ENCODE data around the gene ZDBF2. TPM values are rescaled to one million over a fixed set of nuclear protein-coding genes. Genes with fewer than 3 reads are reported as not detected.
"Not testable (repeated sequence)": the region's sequence is repeated elsewhere in the genome, so short reads cannot be mapped to it uniquely, and the experiment has no call there.

ZDBF2 gene
- 1 to 10 TPM; 7.2 to 7.6 TPM for total RNA-seq
- 2.0 TPM for polyA plus RNA-seq

GRCh38 chr2:206274434-206275311, at the start of gene ZDBF2:
ZDBF2 (plus strand) TSS chr2:206274663; CDS start chr2:206281850, 7,187 bp downstream.
- ChIA-PET CTCF (interaction anchor here (2.2 kb wide), 1 partner anchor 110 kb away, joined by 5 read pairs; no protein-coding TSS in a partner anchor), POLR2A (interaction anchor here (0.5 to 1.0 kb wide), 2 partner anchors 492 to 1255 kb away, joined by 3 to 8 read pairs; partner anchors contain the start of gene CREB1)
- peak within 1 kb of the TSS; percentile 55 for H3K4me3 ChIP-seq (ENCODE audit: low read length)
- Mint-ChIP-seq H3K4me1 (peaks cover 20 to 23% (median 23%) of the 10 kb centered on the region in 3 donors), H3K4me3 (peak within 1 kb of the TSS; percentile 82 to 93 (median 87)), H3K9me3 (peaks cover 0 to 5% (median 4%) of the 10 kb centered on the region in 5 donors), H3K36me3 (peaks cover 0 to 3% (median 0%) of the 10 kb centered on the region in 3 donors), H3K27ac (peak within 1 kb of the TSS; percentile 71 to 94 (median 89)), H3K27me3 (peaks cover 36 to 46% of the 10 kb centered on the region in 2 donors)
- H3K9me3 ChIP-seq (ENCODE audit: low read length): no peaks in the 10 kb centered on the region
- peak; percentile 17 to 67 (median 60) for DNase-seq
- peaks cover 4% of the 10 kb centered on the region for H3K4me1 ChIP-seq (ENCODE audit: insufficient read depth, low read length)
- H3K27me3 ChIP-seq (ENCODE audit: insufficient read depth, low read length, poor library complexity, severe bottlenecking): peaks cover 5% of the 10 kb centered on the region
- H3K36me3 ChIP-seq (ENCODE audit: insufficient read depth, low read length): no peaks in the 10 kb centered on the region
- no peak within 1 kb of the TSS for H3K27ac ChIP-seq (ENCODE audit: low read depth, low read length)

DNA sequence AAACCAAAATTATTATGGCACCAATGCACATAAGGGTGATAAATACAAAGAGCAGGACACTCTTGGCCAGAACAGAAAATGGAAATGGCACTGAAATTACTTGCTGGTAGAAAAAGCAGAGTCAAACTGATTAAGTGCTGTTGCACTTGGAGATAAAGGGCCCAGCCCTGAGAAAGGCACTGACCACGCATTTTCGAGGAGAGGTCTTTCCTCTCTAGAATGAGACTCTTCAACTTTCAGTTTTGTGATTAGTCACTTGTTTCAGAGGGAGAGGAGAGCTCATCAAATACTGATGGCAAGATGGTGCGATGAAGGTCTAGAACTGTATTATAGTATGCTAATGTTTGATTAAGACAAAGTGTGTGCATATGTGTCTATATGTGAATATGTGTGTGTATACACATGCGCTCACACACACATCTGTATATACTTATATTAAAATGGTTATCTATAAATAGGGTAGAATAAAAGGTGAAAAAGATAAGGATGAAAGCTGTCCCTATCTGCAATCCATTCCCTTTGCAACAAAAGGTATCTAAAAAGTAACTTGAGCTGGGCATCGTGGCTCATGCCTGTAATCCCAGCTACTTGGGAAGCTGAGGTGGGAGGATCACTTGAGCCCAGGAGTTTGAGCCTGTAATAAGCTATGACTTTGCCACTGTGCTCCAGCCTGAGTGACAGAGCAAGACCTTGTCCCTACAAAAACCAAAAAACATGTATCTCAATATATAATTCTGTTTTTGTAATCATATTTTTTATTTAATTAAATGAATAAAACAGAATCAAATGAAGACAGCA, 48.8 kb upstream of the ZDBF2 start:
- Histone ChIP-seq H3K27ac (ENCODE audit: low read depth, low read length) (no peak overlapping the region), H3K9me3 (ENCODE audit: low read length) (no peaks in the 10 kb centered on the region), H3K27me3 (ENCODE audit: insufficient read depth, low read length, poor library complexity, severe bottlenecking) (no peaks in the 10 kb centered on the region), H3K4me1 (ENCODE audit: insufficient read depth, low read length) (no peaks in the 10 kb centered on the region), H3K4me3 (ENCODE audit: low read length) (no peak overlapping the region), H3K36me3 (ENCODE audit: insufficient read depth, low read length) (no peaks in the 10 kb centered on the region)
- Mint-ChIP-seq H3K4me1 (no peaks in the 10 kb centered on the region), H3K36me3 (no peaks in the 10 kb centered on the region), H3K27ac (no peak overlapping the region), H3K27me3 (peaks cover 10 to 35% of the 10 kb centered on the region in 2 donors), H3K9me3 (peaks cover 4 to 18% (median 12%) of the 10 kb centered on the region in 5 donors), H3K4me3 (no peak overlapping the region)
- POLR2A ChIA-PET: no interaction called here
- no peak for DNase-seq
- CTCF ChIA-PET: no interaction called here

DNA sequence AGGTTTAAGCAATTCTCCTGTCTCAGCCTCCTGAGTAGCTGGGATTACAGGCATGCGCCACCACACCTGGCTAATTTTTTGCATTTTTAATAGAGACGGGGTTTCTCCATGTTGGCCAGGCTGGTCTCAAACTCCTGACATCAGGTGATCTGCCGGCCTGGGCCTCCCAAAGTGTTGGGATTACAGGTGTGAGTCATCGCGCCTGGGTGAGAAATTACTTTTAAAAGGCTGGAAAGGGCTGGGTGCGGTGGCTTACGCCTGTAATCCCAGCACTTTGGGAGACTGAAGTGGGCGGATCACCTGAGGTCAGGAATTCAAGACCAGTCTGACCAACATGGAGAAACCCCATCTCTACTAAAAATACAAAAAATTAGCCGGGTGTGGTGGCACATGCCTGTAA, 45.8 kb upstream of the ZDBF2 start:
- H3K9me3 ChIP-seq (ENCODE audit: low read length); DNase-seq; H3K4me3 ChIP-seq (ENCODE audit: low read length); H3K36me3 ChIP-seq (ENCODE audit: insufficient read depth, low read length); CTCF ChIA-PET; H3K4me1 ChIP-seq (ENCODE audit: insufficient read depth, low read length); H3K4me3 Mint-ChIP-seq; H3K27ac ChIP-seq (ENCODE audit: low read depth, low read length); H3K36me3 Mint-ChIP-seq; H3K4me1 Mint-ChIP-seq; H3K27me3 ChIP-seq (ENCODE audit: insufficient read depth, low read length, poor library complexity, severe bottlenecking); POLR2A ChIA-PET: not testable (repeated sequence)
- Mint-ChIP-seq H3K27me3 (peaks cover 10 to 32% of the 10 kb centered on the region in 2 donors), H3K27ac (peak overlapping the region in 1 of 8 donors; percentile 11), H3K9me3 (peaks cover 0 to 10% (median 9%) of the 10 kb centered on the region in 5 donors)

GRCh38 chr2:206229642-206230041, 44.8 kb upstream of the ZDBF2 start:
- Mint-ChIP-seq H3K9me3 (peaks cover 0 to 10% (median 9%) of the 10 kb centered on the region in 5 donors), H3K27me3 (peaks cover 15 to 38% of the 10 kb centered on the region in 2 donors), H3K36me3 (no peaks in the 10 kb centered on the region), H3K4me3 (no peak overlapping the region), H3K4me1 (no peaks in the 10 kb centered on the region), H3K27ac (no peak overlapping the region)
- no peaks in the 10 kb centered on the region for H3K9me3 ChIP-seq (ENCODE audit: low read length)
- no peak for DNase-seq
- ChIA-PET CTCF (no interaction called here), POLR2A (no interaction called here)
- no peaks in the 10 kb centered on the region for H3K4me1 ChIP-seq (ENCODE audit: insufficient read depth, low read length)
- H3K27ac ChIP-seq (ENCODE audit: low read depth, low read length): no peak overlapping the region
- H3K27me3 ChIP-seq (ENCODE audit: insufficient read depth, low read length, poor library complexity, severe bottlenecking): no peaks in the 10 kb centered on the region
- no peaks in the 10 kb centered on the region for H3K36me3 ChIP-seq (ENCODE audit: insufficient read depth, low read length)
- H3K4me3 ChIP-seq (ENCODE audit: low read length): no peak overlapping the region

- H3K4me1 ChIP-seq (ENCODE audit: insufficient read depth, low read length): no peaks in the 10 kb centered on the region
- Mint-ChIP-seq H3K27ac (peak overlapping the region in 1 of 8 donors; percentile 14), H3K4me1 (no peaks in the 10 kb centered on the region), H3K27me3 (peaks cover 15 to 41% of the 10 kb centered on the region in 2 donors), H3K4me3 (no peak overlapping the region), H3K9me3 (peaks cover 0 to 10% (median 9%) of the 10 kb centered on the region in 5 donors), H3K36me3 (no peaks in the 10 kb centered on the region)
- no peak overlapping the region for H3K27ac ChIP-seq (ENCODE audit: low read depth, low read length)
- CTCF ChIA-PET: no interaction called here
- no peaks in the 10 kb centered on the region for H3K27me3 ChIP-seq (ENCODE audit: insufficient read depth, low read length, poor library complexity, severe bottlenecking)
- POLR2A ChIA-PET: no interaction called here
- H3K36me3 ChIP-seq (ENCODE audit: insufficient read depth, low read length): no peaks in the 10 kb centered on the region
- no peaks in the 10 kb centered on the region for H3K9me3 ChIP-seq (ENCODE audit: low read length)
- no peak overlapping the region for H3K4me3 ChIP-seq (ENCODE audit: low read length)
- DNase-seq: no peak
Measured at GRCh38 chr2:206230060-206230762, 44.3 kb upstream of the ZDBF2 start.

DNA sequence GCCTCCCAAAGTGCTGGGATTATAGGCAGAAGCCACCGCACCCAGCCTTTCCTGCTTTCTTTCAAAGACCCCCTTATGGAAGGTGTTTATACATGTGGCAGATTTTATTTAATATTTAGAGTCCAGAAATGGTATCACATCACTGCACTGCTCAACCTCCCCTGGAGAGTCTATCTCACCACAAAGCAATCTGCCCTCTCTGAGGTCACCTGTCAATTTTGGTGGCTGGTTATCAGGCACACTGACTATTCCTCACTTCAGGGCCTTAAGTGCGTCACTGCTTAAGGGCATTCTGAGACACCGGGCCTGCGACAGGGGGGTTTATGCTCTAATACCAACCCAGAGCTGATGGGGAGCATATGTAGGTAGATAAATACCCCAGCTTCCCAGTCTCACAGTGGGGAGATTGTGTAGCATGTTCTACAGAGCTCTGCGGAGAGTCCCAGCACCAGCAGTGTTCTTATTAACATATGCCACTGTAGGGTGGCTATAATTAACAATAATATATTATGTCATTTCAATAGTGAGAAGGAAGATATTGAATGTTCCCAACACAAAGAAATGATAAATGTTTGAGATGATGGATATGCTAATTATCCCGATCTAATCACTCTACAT, 42.7 kb upstream of the ZDBF2 start:
- Mint-ChIP-seq H3K9me3 (peaks cover 0 to 9% (median 8%) of the 10 kb centered on the region in 5 donors), H3K27me3 (peaks cover 15 to 44% of the 10 kb centered on the region in 2 donors), H3K36me3 (no peaks in the 10 kb centered on the region), H3K4me1 (no peaks in the 10 kb centered on the region), H3K27ac (no peak overlapping the region), H3K4me3 (no peak overlapping the region)
- H3K27ac ChIP-seq (ENCODE audit: low read depth, low read length): no peak overlapping the region
- DNase-seq: no peak
- H3K27me3 ChIP-seq (ENCODE audit: insufficient read depth, low read length, poor library complexity, severe bottlenecking): no peaks in the 10 kb centered on the region
- H3K9me3 ChIP-seq (ENCODE audit: low read length): no peaks in the 10 kb centered on the region
- CTCF ChIA-PET: no interaction called here
- no peak overlapping the region for H3K4me3 ChIP-seq (ENCODE audit: low read length)
- POLR2A ChIA-PET: no interaction called here
- H3K36me3 ChIP-seq (ENCODE audit: insufficient read depth, low read length): no peaks in the 10 kb centered on the region
- H3K4me1 ChIP-seq (ENCODE audit: insufficient read depth, low read length): no peaks in the 10 kb centered on the region

- Mint-ChIP-seq H3K4me3 (no peak overlapping the region), H3K27ac (no peak overlapping the region), H3K4me1 (no peaks in the 10 kb centered on the region), H3K9me3 (peaks cover 0 to 8% (median 3%) of the 10 kb centered on the region in 5 donors), H3K36me3 (no peaks in the 10 kb centered on the region), H3K27me3 (peaks cover 15 to 44% of the 10 kb centered on the region in 2 donors)
- DNase-seq: no peak
- ChIA-PET CTCF (no interaction called here), POLR2A (no interaction called here)
- Histone ChIP-seq H3K9me3 (ENCODE audit: low read length) (no peaks in the 10 kb centered on the region), H3K27me3 (ENCODE audit: insufficient read depth, low read length, poor library complexity, severe bottlenecking) (no peaks in the 10 kb centered on the region), H3K36me3 (ENCODE audit: insufficient read depth, low read length) (no peaks in the 10 kb centered on the region), H3K4me3 (ENCODE audit: low read length) (no peak overlapping the region), H3K4me1 (ENCODE audit: insufficient read depth, low read length) (no peaks in the 10 kb centered on the region), H3K27ac (ENCODE audit: low read depth, low read length) (no peak overlapping the region)
Measured at GRCh38 chr2:206232287-206233035, 42.0 kb upstream of the ZDBF2 start.

Data from CD8-positive, alpha-beta memory T cell (primary cell).